GM19372 (cell line): ENCODE data around the gene UGT2B7.
"Not testable (repeated sequence)": the region's sequence is repeated elsewhere in the genome, so short reads cannot be mapped to it uniquely, and the experiment has no call there.

ENCODE experiments used
- ATAC-seq: cut with Tn5 transposase; IDR thresholded peaks from one replicate; pipeline ENCODE4 v1.9.1; 2021; ENCODE audit warnings: mild to moderate bottlenecking, low read depth, moderate library complexity; ENCODE audit not compliant: unreplicated experiment

UGT2B7 gene

GRCh38 chr4:69078852-69079251 is 17.4 kb upstream of the UGT2B7 start:
- no peak for ATAC-seq

- ATAC-seq, result no peak
These were observed 7.8 kb upstream of the UGT2B7 start for GRCh38 chr4:69088473-69088872.

DNA sequence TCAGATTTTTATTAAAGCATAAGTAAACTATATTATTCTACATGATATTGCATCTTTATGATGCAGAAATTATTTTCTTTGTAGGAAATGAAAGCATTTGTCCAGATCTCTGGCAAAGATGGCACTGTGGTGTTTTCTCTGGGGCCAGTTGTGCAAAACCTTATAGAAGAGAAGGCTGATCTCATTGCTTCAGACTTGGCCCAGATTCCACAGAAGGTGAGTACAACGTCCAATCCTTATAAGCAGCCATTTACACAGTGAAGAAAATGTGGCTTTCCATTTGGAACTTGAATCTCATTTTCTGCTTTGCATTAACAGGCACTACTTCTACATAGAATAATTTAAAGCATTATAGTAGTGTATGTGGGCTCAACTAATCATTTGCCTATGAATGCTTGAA is 6.9 kb upstream of the UGT2B7 start:
- ATAC-seq, result no peak

DNA sequence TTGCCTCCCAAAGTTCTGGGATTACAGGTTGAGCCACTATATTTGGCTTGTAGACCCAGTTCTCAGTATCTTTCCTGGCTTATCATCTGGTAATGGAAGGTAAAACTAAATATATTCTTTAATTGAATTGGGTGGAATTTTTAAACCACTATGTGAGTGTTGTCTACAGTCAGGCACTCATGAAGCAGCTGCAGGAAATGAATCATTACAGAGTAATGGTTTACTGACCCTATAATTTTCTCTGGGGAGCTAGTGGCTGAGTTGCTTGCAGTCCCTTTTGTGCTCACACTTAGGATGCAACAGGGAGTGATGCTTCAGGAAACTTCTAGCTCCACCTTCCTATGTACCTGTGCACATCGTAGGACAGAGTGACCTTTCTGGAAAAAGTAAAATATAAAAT is 4.1 kb upstream of the UGT2B7 start:
- no peak for ATAC-seq

GRCh38 chr4:69092980-69093568 is 3.2 kb upstream of the UGT2B7 start:
- ATAC-seq, result no peak

- no peak for ATAC-seq
These were observed 2.6 kb upstream of the UGT2B7 start for GRCh38 chr4:69093681-69094080.

- ATAC-seq, result no peak
These were observed 958 bp upstream of the UGT2B7 start for GRCh38 chr4:69095301-69095731.

DNA sequence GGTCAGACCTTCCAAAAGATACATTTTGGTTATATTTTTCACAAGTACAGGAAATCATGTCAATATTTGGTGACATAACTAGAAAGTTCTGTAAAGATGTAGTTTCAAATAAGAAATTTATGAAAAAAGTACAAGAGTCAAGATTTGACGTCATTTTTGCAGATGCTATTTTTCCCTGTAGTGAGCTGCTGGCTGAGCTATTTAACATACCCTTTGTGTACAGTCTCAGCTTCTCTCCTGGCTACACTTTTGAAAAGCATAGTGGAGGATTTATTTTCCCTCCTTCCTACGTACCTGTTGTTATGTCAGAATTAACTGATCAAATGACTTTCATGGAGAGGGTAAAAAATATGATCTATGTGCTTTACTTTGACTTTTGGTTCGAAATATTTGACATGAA is 536 bp downstream of the UGT2B7 start:
- ATAC-seq, result no peak

DNA sequence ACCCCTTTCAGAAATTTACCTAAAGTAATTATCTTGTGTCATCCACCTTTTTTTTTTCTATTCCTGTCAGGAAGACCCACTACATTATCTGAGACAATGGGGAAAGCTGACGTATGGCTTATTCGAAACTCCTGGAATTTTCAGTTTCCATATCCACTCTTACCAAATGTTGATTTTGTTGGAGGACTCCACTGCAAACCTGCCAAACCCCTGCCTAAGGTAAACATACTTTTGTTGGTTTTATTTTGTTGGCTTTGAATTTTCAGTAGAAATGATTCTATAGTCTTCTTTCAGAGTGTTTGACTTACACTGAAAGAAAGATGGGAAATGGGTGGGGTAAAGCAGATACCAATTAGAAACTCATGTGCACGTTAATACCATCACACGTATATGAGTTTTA is 2.2 kb downstream of the UGT2B7 start:
- no peak for ATAC-seq

- no peak for ATAC-seq
These were observed 3.6 kb downstream of the UGT2B7 start for GRCh38 chr4:69099910-69100309.

GRCh38 chr4:69102668-69103067 is 6.4 kb downstream of the UGT2B7 start:
- not testable (repeated sequence) for ATAC-seq

- no peak for ATAC-seq
These were observed 8.5 kb downstream of the UGT2B7 start for GRCh38 chr4:69104719-69105275.

DNA sequence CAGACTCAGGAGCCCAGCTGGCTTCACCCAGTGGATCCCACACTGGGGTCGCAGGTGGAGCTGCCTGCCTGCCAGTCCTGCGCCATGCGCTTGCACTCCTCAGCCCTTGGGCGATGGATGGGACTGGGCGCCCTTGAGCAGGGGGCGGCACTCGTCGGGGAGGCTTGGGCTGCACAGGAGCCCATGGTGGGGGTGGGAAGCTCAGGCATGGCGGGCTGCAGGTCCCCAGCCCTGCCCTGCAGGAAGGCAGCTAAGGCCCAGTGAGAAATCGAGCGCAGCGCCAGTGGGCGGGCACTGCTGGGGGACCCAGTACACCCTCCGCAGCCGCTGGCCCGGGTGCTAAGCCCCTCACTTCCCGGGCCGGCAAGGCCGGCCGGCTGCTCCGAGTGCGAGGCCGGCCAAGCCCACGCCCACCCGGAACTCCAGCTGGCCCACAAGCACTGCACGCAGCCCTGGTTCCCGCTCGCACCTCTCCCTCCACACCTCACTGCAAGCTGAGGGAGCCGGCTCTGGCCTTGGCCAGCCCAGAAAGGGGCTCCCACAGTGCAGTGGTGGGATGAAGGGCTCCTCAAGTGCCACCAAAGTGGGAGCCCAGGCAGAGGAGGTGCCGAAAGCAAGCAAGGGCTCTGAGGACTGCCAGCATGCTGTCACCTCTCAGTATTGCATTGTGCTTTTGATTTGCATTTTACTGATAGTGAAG is 19.0 kb downstream of the UGT2B7 start:
- not testable (repeated sequence) for ATAC-seq

- ATAC-seq, result no peak
These were observed 19.6 kb downstream of the UGT2B7 start for GRCh38 chr4:69115851-69116213.

- ATAC-seq, result no peak
These were observed 20.5 kb downstream of the UGT2B7 start for GRCh38 chr4:69116645-69117321.

- no peak for ATAC-seq
These were observed 24.6 kb downstream of the UGT2B7 start for GRCh38 chr4:69120870-69121269.

DNA sequence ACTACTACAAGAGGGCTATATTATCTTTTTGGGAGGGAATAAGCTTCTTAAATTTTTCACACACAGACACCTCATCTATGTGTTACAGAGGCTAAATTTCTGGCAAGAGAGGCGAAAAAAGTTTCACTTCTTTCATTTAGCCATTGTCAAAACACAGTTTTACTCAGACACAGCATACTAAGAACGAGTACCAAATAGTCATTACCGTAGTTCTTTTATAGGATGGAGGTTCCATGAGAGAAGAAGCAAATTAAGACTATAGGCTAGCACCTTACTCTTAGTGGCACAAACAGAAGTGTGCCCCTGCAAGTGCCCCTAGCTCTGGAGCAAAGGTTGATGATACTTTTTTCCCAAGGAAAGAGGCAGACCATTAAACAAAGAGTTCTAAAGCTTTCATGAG is 26.2 kb downstream of the UGT2B7 start:
- no peak for ATAC-seq

- ATAC-seq, result no peak
These were observed 28.7 kb downstream of the UGT2B7 start for GRCh38 chr4:69124941-69125340.

DNA sequence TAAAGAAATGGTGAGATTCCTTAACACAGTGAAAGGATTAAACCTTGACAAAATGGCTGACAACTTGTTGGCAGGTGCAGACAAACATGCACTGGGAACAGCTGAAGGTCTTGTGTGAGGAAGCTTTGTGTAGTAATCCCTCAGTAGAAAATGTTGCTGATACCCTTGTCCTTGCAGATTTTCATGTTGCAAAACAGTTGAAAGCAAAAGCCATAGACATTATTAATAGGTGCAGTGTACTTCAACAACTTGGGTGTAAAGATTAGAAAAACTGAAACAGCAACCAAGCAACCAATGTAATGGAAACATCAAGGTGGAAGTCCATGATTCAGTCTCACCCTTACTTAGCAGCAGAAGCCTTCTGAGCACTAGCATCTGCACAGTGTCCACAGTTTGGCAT is 29.8 kb downstream of the UGT2B7 start:
- ATAC-seq, result peak; percentile 61

- no peak for ATAC-seq
These were observed 37.7 kb downstream of the UGT2B7 start for GRCh38 chr4:69133993-69134392.

DNA sequence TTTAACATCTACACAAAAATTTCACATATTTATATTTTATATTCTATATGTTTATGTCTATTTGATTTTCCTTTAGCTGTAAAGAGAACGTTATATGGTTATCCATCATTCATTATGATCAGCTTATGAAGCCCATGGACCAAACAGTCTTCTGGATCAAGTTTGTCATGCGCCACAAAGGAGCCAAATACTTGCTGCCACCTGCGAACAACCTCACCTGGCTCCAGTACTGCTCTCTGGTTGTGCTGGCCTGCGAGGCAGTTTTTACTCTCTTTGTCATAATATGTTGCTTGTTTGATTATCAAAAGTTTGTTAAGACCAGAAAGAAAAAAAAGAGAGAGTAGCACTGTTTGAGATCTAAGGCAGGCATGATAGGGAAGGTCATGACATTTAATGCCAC is 38.2 kb downstream of the UGT2B7 start:
- ATAC-seq, result no peak

DNA sequence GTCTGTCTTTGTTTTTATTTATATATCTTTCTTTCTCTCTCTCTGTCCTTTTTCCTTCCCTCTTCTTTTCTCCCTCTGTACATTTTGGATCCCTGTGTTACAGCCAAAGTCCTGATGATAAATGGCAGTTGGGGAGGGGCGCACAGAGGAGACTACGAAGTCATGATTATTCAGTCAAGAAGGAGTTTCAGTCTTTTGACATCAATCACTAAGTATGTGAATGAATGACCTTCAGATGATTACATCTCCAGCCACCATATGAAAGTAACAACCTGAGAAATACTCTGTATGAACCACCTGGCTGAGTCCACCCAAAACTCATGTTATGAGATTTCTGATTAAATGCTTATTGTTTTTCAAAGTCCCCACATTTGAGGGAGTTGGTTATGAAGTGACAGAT is 45.0 kb downstream of the UGT2B7 start:
- no peak for ATAC-seq
